Measurements from ENCODE around the gene CNTNAP2.

Gene CNTNAP2

DNA sequence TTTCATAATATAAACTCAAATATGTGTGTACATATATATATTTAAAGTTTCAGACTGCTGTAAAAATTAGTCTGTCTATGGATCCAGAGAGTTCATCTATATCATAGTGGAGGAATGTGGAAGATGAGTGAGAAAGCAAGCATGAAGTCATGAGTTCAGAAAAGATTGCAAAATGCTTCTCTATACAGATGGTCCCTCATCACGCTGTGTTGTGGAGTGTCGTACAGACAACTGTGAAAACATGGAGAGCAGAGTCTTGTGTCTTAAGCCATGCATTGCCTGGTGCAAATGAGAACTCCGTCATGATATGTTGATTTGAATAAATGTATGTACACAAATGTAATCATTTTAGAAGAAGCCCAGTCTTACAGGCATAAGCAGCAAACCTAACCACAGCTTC lies 316.9 kb downstream of the CNTNAP2 start:
- no peak overlapping the region for H3K27ac Mint-ChIP-seq
- peaks cover 14% of the 10 kb centered on the region for H3K9me3 Mint-ChIP-seq
- H3K4me3 Mint-ChIP-seq: no peak overlapping the region
- H3K36me3 Mint-ChIP-seq (ENCODE audit: low read depth): no peaks in the 10 kb centered on the region
- no peaks in the 10 kb centered on the region for H3K4me1 Mint-ChIP-seq (ENCODE audit: low read depth)
- H3K27me3 Mint-ChIP-seq (ENCODE audit: low read depth): no peaks in the 10 kb centered on the region
- DNase-seq (ENCODE audit: low spot score): no peak

- H3K9me3 Mint-ChIP-seq: peaks cover 20% of the 10 kb centered on the region
- H3K27ac Mint-ChIP-seq: no peak overlapping the region
- H3K4me3 Mint-ChIP-seq: no peak overlapping the region
- H3K4me1 Mint-ChIP-seq (ENCODE audit: low read depth): no peaks in the 10 kb centered on the region
- no peaks in the 10 kb centered on the region for H3K27me3 Mint-ChIP-seq (ENCODE audit: low read depth)
- H3K36me3 Mint-ChIP-seq (ENCODE audit: low read depth): no peaks in the 10 kb centered on the region
- no peak for DNase-seq (ENCODE audit: low spot score)
These were observed 326.5 kb downstream of the CNTNAP2 start for GRCh38 chr7:146443102-146443501.

DNA sequence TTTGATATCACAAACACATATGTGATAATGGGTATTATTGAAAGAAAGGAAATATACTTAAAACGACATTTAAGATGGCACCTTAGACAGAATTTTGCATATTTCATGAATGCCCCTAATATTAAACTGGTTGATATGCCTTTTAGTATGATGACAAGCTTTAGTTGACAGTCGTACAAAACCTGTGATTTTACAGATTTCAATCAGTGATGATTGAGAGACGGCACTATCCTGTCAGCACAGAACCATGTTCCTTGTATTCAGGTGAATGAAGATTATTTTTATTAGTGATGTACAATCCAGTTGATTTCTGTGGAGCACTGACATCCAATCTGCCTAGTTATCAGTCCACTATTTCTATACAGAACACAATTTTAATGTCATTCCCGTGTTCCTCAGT lies 333.0 kb downstream of the CNTNAP2 start:
- H3K4me1 Mint-ChIP-seq (ENCODE audit: low read depth): no peaks in the 10 kb centered on the region
- H3K27me3 Mint-ChIP-seq (ENCODE audit: low read depth): no peaks in the 10 kb centered on the region
- DNase-seq (ENCODE audit: low spot score): no peak
- H3K36me3 Mint-ChIP-seq (ENCODE audit: low read depth): no peaks in the 10 kb centered on the region
- peaks cover 28% of the 10 kb centered on the region for H3K9me3 Mint-ChIP-seq
- H3K4me3 Mint-ChIP-seq: no peak overlapping the region
- H3K27ac Mint-ChIP-seq: no peak overlapping the region

DNA sequence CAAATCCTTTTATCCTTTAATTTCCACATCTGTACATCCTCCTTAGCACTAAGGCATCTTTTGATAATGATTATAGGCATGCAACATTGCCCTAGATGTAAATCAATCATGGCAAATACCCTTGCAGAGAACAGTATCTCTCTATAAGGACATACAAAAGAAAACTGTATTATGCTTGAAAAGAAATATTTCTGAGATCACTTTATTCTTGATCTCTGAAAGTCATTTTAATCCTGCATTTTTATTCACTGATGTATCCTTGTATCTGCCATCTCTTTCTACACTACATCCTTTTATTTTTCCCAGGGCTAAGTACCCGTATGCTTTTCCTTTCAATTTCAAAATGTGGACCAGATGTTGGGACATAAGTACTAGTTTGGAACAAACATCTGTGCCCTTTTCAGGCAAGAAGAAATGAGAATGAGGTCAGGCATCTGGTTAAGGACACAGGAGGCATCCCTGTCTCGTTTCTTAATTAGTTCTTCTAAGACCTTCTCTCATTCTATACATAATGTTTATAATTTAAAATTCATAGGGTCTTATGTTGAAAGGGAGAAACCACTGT lies 338.6 kb downstream of the CNTNAP2 start:
- Mint-ChIP-seq H3K4me1 (ENCODE audit: low read depth) (no peaks in the 10 kb centered on the region), H3K27me3 (ENCODE audit: low read depth) (no peaks in the 10 kb centered on the region), H3K9me3 (peaks cover 19% of the 10 kb centered on the region), H3K27ac (no peak overlapping the region), H3K4me3 (no peak overlapping the region), H3K36me3 (ENCODE audit: low read depth) (no peaks in the 10 kb centered on the region)
- DNase-seq (ENCODE audit: low spot score): no peak

- Mint-ChIP-seq H3K36me3 (ENCODE audit: low read depth) (no peaks in the 10 kb centered on the region), H3K4me3 (no peak overlapping the region), H3K27ac (no peak overlapping the region), H3K9me3 (peaks cover 7% of the 10 kb centered on the region), H3K4me1 (ENCODE audit: low read depth) (no peaks in the 10 kb centered on the region), H3K27me3 (ENCODE audit: low read depth) (no peaks in the 10 kb centered on the region)
- no peak for DNase-seq (ENCODE audit: low spot score)
These were observed 362.4 kb downstream of the CNTNAP2 start for GRCh38 chr7:146479040-146479439.

- DNase-seq (ENCODE audit: low spot score): no peak
- H3K27ac Mint-ChIP-seq: no peak overlapping the region
- H3K36me3 Mint-ChIP-seq (ENCODE audit: low read depth): no peaks in the 10 kb centered on the region
- H3K4me1 Mint-ChIP-seq (ENCODE audit: low read depth): no peaks in the 10 kb centered on the region
- H3K27me3 Mint-ChIP-seq (ENCODE audit: low read depth): no peaks in the 10 kb centered on the region
- no peak overlapping the region for H3K4me3 Mint-ChIP-seq
- peaks cover 19% of the 10 kb centered on the region for H3K9me3 Mint-ChIP-seq
These were observed 369.9 kb downstream of the CNTNAP2 start for GRCh38 chr7:146486519-146486918.

DNA sequence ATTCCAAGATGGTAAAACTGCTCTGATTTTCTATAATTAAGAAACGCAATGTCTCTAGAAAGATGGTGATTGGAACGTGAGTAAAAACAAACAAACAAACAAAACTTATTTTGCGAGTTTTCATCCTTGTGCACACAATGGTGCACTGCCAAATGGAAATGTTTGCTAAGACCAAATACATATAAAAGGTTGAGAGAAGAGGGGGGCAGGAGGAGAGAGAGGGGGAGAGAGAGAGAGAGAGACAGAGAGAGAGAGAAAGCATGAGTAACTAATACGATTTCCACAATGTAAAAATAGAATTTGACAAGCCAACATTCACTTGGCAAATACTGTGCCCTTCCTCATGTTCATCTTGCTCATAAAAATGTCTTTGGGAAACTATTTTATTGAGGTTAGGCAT lies 375.4 kb downstream of the CNTNAP2 start:
- Mint-ChIP-seq H3K36me3 (ENCODE audit: low read depth) (no peaks in the 10 kb centered on the region), H3K27me3 (ENCODE audit: low read depth) (no peaks in the 10 kb centered on the region), H3K9me3 (peaks cover 50% of the 10 kb centered on the region), H3K4me1 (ENCODE audit: low read depth) (no peaks in the 10 kb centered on the region), H3K27ac (no peak overlapping the region), H3K4me3 (no peak overlapping the region)
- DNase-seq (ENCODE audit: low spot score): no peak

DNA sequence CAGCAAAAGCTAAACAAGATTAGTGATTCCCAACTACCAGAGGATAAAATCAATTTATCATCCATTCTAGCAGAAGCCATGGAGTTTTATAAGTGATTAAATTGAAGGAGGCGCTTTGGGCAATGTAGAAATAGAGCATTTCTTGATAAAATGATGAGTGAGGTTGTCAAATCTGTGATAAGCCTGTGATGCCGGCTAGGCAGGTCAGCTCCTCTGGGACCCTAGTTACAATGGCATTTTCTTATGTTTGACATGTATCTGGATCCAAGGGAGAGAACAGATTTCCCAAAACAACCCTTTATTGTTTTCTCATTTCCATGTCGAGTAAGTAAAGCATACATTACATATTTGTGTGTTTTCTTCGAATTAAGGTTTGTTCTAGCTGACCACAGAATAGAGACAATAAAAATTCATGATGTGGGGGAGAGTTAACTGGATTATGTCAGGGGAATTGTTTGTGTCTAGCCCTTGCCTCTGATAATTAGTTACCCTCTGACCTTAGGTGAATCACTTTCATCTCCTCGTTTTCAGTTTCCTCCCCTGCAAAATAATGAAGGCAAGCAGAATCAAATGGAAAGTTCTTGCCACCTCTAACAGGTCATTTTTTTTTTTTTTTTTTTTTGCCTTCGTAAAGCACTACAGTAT lies 378.5 kb downstream of the CNTNAP2 start:
- DNase-seq (ENCODE audit: low spot score): no peak
- peaks cover 46% of the 10 kb centered on the region for H3K9me3 Mint-ChIP-seq
- no peak overlapping the region for H3K27ac Mint-ChIP-seq
- no peaks in the 10 kb centered on the region for H3K36me3 Mint-ChIP-seq (ENCODE audit: low read depth)
- H3K27me3 Mint-ChIP-seq (ENCODE audit: low read depth): no peaks in the 10 kb centered on the region
- no peaks in the 10 kb centered on the region for H3K4me1 Mint-ChIP-seq (ENCODE audit: low read depth)
- H3K4me3 Mint-ChIP-seq: no peak overlapping the region

- Mint-ChIP-seq H3K27me3 (ENCODE audit: low read depth) (no peaks in the 10 kb centered on the region), H3K4me3 (no peak overlapping the region), H3K27ac (no peak overlapping the region), H3K9me3 (peaks cover 57% of the 10 kb centered on the region), H3K36me3 (ENCODE audit: low read depth) (no peaks in the 10 kb centered on the region), H3K4me1 (ENCODE audit: low read depth) (no peaks in the 10 kb centered on the region)
- DNase-seq (ENCODE audit: low spot score): no peak
These were observed 380.1 kb downstream of the CNTNAP2 start for GRCh38 chr7:146496657-146497056.

DNA sequence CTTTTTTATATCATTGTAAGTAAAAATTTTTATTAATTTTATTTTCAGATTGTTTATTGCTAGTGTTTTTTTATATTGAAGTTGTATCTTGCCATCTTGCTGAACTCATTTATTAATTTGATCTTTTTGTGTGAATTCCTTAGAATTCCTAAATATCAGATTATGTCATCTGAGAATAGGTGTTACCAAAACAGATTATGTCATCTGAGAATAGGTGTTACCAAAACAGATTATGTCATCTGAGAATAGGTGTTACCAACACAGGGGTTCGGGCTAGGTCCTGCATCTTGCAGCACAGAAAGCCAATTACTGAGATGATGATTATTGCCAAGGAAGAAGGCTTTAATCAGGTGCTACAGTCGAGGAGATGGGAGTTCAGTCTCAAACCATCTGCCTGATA lies 383.4 kb downstream of the CNTNAP2 start:
- Mint-ChIP-seq H3K27ac (no peak overlapping the region), H3K9me3 (peaks cover 64% of the 10 kb centered on the region), H3K4me1 (ENCODE audit: low read depth) (no peaks in the 10 kb centered on the region), H3K4me3 (no peak overlapping the region), H3K27me3 (ENCODE audit: low read depth) (no peaks in the 10 kb centered on the region), H3K36me3 (ENCODE audit: low read depth) (no peaks in the 10 kb centered on the region)
- no peak for DNase-seq (ENCODE audit: low spot score)

DNA sequence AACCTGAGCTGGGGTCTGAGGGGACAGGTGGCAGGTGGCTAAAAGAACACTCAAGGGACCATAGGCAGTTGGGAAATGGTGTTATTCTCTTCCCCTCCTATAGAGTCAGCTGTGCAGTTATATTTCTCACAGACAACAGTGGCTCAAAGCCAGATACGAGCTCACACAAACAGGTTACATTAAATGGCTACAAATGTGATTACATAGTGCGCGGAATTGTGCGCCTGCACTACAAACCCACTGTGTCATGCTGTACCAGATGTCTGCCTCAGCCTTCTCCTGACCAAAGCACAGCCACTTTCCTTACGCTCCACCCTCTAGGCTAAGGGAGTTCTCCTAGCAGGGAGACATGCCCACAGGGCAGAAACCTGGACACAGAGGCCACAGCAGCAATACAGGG lies 387.2 kb downstream of the CNTNAP2 start:
- H3K27ac Mint-ChIP-seq: no peak overlapping the region
- no peaks in the 10 kb centered on the region for H3K27me3 Mint-ChIP-seq (ENCODE audit: low read depth)
- H3K4me1 Mint-ChIP-seq (ENCODE audit: low read depth): no peaks in the 10 kb centered on the region
- H3K9me3 Mint-ChIP-seq: peaks cover 71% of the 10 kb centered on the region
- no peak for DNase-seq (ENCODE audit: low spot score)
- H3K4me3 Mint-ChIP-seq: no peak overlapping the region
- H3K36me3 Mint-ChIP-seq (ENCODE audit: low read depth): no peaks in the 10 kb centered on the region

- no peaks in the 10 kb centered on the region for H3K36me3 Mint-ChIP-seq (ENCODE audit: low read depth)
- no peaks in the 10 kb centered on the region for H3K27me3 Mint-ChIP-seq (ENCODE audit: low read depth)
- no peak for DNase-seq (ENCODE audit: low spot score)
- no peak overlapping the region for H3K4me3 Mint-ChIP-seq
- H3K9me3 Mint-ChIP-seq: peaks cover 79% of the 10 kb centered on the region
- H3K4me1 Mint-ChIP-seq (ENCODE audit: low read depth): no peaks in the 10 kb centered on the region
- no peak overlapping the region for H3K27ac Mint-ChIP-seq
These were observed 393.6 kb downstream of the CNTNAP2 start for GRCh38 chr7:146510088-146510680.

DNA sequence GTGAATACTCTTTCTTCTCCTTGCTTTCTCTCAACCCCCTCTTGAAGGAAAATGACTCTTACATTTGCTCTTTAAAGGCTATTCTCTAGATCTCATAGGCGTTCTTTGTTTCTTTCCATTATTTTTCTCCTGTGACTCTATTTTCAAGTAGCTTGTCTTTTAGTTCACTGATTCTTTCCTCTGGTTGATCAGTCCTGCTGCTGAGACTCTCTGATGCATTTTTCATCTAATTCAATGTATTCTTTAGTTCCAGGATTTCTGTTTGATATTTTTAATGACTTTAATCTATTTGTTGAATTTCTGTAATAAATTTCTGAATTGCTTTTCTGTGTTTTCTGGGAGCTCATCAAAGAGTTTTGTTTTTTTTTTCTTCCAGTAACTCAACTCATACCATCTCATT lies 397.7 kb downstream of the CNTNAP2 start:
- Mint-ChIP-seq H3K9me3 (peaks cover 66% of the 10 kb centered on the region), H3K27me3 (ENCODE audit: low read depth) (no peaks in the 10 kb centered on the region), H3K4me1 (ENCODE audit: low read depth) (no peaks in the 10 kb centered on the region), H3K4me3 (no peak overlapping the region), H3K27ac (no peak overlapping the region), H3K36me3 (ENCODE audit: low read depth) (no peaks in the 10 kb centered on the region)
- no peak for DNase-seq (ENCODE audit: low spot score)

GRCh38 chr7:146528581-146528980 lies 412.0 kb downstream of the CNTNAP2 start:
- Mint-ChIP-seq H3K27me3 (ENCODE audit: low read depth) (no peaks in the 10 kb centered on the region), H3K9me3 (peaks cover 23% of the 10 kb centered on the region), H3K36me3 (ENCODE audit: low read depth) (no peaks in the 10 kb centered on the region), H3K27ac (no peak overlapping the region), H3K4me3 (no peak overlapping the region), H3K4me1 (ENCODE audit: low read depth) (no peaks in the 10 kb centered on the region)
- DNase-seq (ENCODE audit: low spot score): no peak

DNA sequence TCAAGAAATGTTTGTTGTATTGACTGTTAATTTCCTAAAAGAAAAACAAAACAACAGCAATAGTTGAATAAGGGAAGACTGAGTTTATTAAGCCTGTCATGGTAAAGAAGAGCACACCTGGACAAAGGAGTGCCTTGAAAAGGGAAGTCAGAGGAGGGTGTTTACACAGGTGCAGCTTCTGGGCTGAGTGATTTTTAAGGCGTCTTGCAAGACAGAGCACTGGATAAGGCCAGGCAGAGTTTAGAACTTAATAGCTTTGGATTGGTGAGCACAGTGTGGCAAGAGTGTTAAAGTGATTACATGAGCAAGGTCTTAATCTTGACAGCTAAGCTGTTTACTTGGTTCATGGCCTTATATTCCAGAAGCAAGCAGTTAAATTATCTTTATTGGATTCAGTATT lies 423.2 kb downstream of the CNTNAP2 start:
- peaks cover 18% of the 10 kb centered on the region for H3K9me3 Mint-ChIP-seq

More for the DNA sequence above, 423.2 kb downstream of the CNTNAP2 start:
- Mint-ChIP-seq H3K27ac (no peak overlapping the region), H3K27me3 (ENCODE audit: low read depth) (no peaks in the 10 kb centered on the region), H3K4me3 (no peak overlapping the region), H3K36me3 (ENCODE audit: low read depth) (no peaks in the 10 kb centered on the region), H3K4me1 (ENCODE audit: low read depth) (no peaks in the 10 kb centered on the region)
- no peak for DNase-seq (ENCODE audit: low spot score)
